ENCODE data around the gene SOS2.
A peak's percentile ranks its signal among the peaks of the same experiment; 100 is the strongest.

SOS2 gene

GRCh38 chr14:50088731-50089130 lies 142.6 kb downstream of the SOS2 start:
- TF ChIP-seq, protein P1, sequence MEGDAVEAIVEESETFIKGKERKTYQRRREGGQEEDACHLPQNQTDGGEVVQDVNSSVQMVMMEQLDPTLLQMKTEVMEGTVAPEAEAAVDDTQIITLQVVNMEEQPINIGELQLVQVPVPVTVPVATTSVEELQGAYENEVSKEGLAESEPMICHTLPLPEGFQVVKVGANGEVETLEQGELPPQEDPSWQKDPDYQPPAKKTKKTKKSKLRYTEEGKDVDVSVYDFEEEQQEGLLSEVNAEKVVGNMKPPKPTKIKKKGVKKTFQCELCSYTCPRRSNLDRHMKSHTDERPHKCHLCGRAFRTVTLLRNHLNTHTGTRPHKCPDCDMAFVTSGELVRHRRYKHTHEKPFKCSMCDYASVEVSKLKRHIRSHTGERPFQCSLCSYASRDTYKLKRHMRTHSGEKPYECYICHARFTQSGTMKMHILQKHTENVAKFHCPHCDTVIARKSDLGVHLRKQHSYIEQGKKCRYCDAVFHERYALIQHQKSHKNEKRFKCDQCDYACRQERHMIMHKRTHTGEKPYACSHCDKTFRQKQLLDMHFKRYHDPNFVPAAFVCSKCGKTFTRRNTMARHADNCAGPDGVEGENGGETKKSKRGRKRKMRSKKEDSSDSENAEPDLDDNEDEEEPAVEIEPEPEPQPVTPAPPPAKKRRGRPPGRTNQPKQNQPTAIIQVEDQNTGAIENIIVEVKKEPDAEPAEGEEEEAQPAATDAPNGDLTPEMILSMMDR (IDR thresholded peaks at IDR 0.05; ENCODE audit: low read depth, low read length, missing control alignments) = no peak
- no peak overlapping the region for H3K4me3 ChIP-seq (ENCODE audit: low read depth, low read length)
- no peak for DNase-seq (ENCODE audit: low read depth)

DNA sequence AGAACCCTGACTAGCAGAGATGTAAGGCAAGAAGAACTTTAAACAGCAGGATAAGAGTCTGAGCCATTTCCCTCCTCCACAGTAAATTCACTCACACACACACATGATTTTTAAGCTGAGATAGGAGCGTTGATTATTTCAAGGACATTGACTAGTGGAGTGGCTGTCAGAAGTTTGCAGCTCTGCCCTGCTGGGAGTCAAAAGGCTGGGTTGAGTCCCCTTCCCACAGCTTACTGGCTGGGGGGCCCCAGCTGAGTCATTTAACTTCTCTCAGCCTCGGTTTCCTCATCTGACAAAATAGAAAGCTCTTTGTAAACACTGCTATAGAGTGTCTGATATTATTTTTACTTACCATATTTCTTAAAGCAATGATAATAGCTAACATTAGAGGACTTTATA lies 143.3 kb downstream of the SOS2 start:
- H3K4me3 ChIP-seq (ENCODE audit: low read depth, low read length) = no peak overlapping the region
- no peak for DNase-seq (ENCODE audit: low read depth)
- TF ChIP-seq, protein P1 (IDR thresholded peaks at IDR 0.05; ENCODE audit: low read depth, low read length, missing control alignments) = no peak

DNA sequence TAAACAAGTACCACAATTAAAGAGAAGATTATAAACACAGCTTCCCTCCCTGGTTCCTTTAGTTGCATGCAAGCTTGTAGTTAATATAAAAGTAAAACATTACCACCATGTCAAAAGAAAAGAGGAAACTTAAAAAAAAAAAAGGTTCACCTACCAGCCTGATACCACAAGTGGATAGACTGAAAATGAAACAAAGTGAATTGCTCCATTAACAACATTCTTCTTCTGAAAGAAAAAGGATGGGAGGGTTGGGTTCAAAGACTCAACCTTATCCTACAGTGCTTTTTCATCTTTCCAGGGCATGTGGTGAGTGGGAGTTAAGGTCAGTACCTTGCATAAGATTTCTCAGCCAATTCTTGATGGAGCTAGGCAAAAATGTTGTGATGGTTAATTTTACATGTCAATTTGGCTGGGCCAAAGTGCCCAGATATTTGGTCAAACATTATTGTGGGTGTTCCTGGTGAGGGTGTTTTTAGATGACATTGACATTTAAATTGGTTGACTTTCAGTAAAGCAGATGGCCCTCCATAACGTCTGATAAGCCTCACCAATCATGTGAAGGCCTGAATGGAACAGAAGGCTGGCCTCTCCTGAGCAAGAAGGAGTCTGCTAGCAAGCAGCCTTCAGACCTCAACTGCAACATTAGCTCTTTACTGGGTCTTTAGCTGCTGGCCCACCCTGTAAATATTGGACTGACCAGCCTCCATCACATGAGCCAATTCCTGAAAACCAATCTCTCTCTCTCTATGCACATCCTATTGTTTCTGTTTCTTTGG lies 143.8 kb downstream of the SOS2 start:
- no peak overlapping the region for H3K4me3 ChIP-seq (ENCODE audit: low read depth, low read length)
- DNase-seq (ENCODE audit: low read depth) = no peak
- TF ChIP-seq, protein P1 (IDR thresholded peaks at IDR 0.05; ENCODE audit: low read depth, low read length, missing control alignments) = no peak

GRCh38 chr14:50086321-50086711 lies 145.1 kb downstream of the SOS2 start:
- TF ChIP-seq, protein P1 (IDR thresholded peaks at IDR 0.05; ENCODE audit: low read depth, low read length, missing control alignments) = no peak
- no peak for DNase-seq (ENCODE audit: low read depth)
- H3K4me3 ChIP-seq (ENCODE audit: low read depth, low read length) = no peak overlapping the region; the same call in 1 of the 2 replicates

- TF ChIP-seq, protein P1 (IDR thresholded peaks at IDR 0.05; ENCODE audit: low read depth, low read length, missing control alignments) = no peak
- no peak overlapping the region; the same call in 1 of the 2 replicates for H3K4me3 ChIP-seq (ENCODE audit: low read depth, low read length)
- DNase-seq (ENCODE audit: low read depth) = peak; percentile 91
Observed at GRCh38 chr14:50085570-50086320, 145.6 kb downstream of the SOS2 start.

GRCh38 chr14:50084666-50085065 lies 146.7 kb downstream of the SOS2 start:
- DNase-seq (ENCODE audit: low read depth) = no peak
- no peak overlapping the region for H3K4me3 ChIP-seq (ENCODE audit: low read depth, low read length)
- TF ChIP-seq, protein P1 (IDR thresholded peaks at IDR 0.05; ENCODE audit: low read depth, low read length, missing control alignments) = no peak

All from GM12864 (cell line).